Uterus (tissue), 2 donors: ENCODE data around the gene URB2.

Source experiments
- POLR2A ChIP-seq, 2 donors: fragments of 450-650 bp; IDR thresholded peaks; one replicate each; pipeline ENCODE4 v1.6.1; 2016; ENCODE audit warnings: antibody characterized with exemption in 2 of 2, mild to moderate bottlenecking in 1 of 2, moderate library complexity in 1 of 2
- TF ChIP-seq, protein P1 (sequence below), 4 experiments: fragments of 200-600 bp in 2 of 4; fragments of 450-650 bp in 2 of 4; sonication (generic) in 2 of 4; IDR thresholded peaks; one replicate each; pipeline ENCODE4 v1.5.1; 2016 to 2019; ENCODE audit warnings: antibody characterized with exemption in 4 of 4, mild to moderate bottlenecking in 2 of 4, moderate library complexity in 1 of 4

DNA sequence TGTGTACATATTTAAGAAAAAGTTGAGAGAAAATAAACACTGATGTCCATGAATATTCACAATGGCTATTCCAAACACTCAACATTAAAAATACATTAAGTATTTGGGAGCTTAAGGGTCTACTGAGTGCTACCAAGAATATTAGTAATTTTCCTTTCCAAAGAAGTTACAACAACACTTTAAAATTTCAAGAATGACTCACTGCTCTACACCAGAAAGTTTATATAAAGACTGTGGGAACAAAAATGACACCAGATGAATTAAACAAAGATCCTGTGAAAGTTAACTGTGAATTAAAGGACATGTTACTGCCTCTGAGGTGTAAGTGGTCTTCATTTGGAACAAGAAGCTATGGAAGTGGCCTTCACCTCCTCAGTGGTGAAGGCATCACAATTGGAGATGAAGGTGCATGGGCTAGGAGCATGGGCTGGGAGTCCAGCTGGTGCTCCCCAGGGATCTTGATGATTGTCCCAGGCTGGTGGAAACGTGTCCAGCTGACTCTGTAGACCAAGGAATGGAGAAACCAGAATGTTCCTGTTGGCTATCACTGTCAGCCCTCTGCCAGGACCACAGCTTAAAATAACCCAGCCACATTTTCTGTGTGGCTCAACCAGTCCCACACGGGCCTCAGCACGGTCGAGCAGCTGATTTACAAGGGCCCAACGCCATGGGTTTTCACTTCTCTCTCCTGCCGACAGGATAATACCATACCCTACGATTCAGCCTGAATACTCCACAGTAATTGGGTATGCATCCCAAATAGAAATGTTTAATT, 28.9 kb upstream of the URB2 start:
- no peak for TF ChIP-seq POLR2A (IDR thresholded peaks at IDR 0.05)
- TF ChIP-seq, protein P1, sequence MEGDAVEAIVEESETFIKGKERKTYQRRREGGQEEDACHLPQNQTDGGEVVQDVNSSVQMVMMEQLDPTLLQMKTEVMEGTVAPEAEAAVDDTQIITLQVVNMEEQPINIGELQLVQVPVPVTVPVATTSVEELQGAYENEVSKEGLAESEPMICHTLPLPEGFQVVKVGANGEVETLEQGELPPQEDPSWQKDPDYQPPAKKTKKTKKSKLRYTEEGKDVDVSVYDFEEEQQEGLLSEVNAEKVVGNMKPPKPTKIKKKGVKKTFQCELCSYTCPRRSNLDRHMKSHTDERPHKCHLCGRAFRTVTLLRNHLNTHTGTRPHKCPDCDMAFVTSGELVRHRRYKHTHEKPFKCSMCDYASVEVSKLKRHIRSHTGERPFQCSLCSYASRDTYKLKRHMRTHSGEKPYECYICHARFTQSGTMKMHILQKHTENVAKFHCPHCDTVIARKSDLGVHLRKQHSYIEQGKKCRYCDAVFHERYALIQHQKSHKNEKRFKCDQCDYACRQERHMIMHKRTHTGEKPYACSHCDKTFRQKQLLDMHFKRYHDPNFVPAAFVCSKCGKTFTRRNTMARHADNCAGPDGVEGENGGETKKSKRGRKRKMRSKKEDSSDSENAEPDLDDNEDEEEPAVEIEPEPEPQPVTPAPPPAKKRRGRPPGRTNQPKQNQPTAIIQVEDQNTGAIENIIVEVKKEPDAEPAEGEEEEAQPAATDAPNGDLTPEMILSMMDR (IDR thresholded peaks at IDR 0.05), result no peak
